HG03280 (cell line): ENCODE results near the gene SWT1.
"Not testable (repeated sequence)": the region's sequence is repeated elsewhere in the genome, so short reads cannot be mapped to it uniquely, and the experiment has no call there.

Experiments used
- ATAC-seq: cut with Tn5 transposase; IDR thresholded peaks from one replicate; pipeline ENCODE4 v1.9.1; 2021; ENCODE audit warnings: mild to moderate bottlenecking, moderate library complexity; ENCODE audit not compliant: unreplicated experiment

The SWT1 gene

GRCh38 chr1:185317034-185317885, 160.3 kb downstream of the SWT1 start, which contains the start of gene IVNS1ABP:
TSS of gene IVNS1ABP (minus strand) at chr1:185317243. CDS start at chr1:185309493, 7,750 bp downstream.
- peak; percentile 71 for ATAC-seq

GRCh38 chr1:185317886-185318310, 160.9 kb downstream of the SWT1 start:
- peak; percentile 35 for ATAC-seq

- no peak for ATAC-seq
Observed at GRCh38 chr1:185318431-185319138, 161.6 kb downstream of the SWT1 start.

GRCh38 chr1:185319139-185319475, 162.1 kb downstream of the SWT1 start:
- ATAC-seq = no peak

GRCh38 chr1:185321104-185321503, 164.1 kb downstream of the SWT1 start:
- not testable (repeated sequence) for ATAC-seq

GRCh38 chr1:185321653-185322221, 164.8 kb downstream of the SWT1 start:
- not testable (repeated sequence) for ATAC-seq

GRCh38 chr1:185322636-185323035, 165.7 kb downstream of the SWT1 start:
- ATAC-seq = no peak

GRCh38 chr1:185324118-185324517, 167.2 kb downstream of the SWT1 start:
- no peak for ATAC-seq

- no peak for ATAC-seq
Observed at GRCh38 chr1:185325413-185325812, 168.4 kb downstream of the SWT1 start.

- no peak for ATAC-seq
Observed at GRCh38 chr1:185328255-185328654, 171.3 kb downstream of the SWT1 start.

- no peak for ATAC-seq
Observed at GRCh38 chr1:185334182-185334581, 177.2 kb downstream of the SWT1 start.

GRCh38 chr1:185337246-185337645, 180.3 kb downstream of the SWT1 start:
- no peak for ATAC-seq

GRCh38 chr1:185338719-185339622, 182.0 kb downstream of the SWT1 start:
- peak; percentile 96 for ATAC-seq

GRCh38 chr1:185341196-185341781, 184.3 kb downstream of the SWT1 start:
- no peak for ATAC-seq
